ENCODE data around the gene RAB2B. TPM values are rescaled to one million over a fixed set of nuclear protein-coding genes. Genes with fewer than 3 reads are reported as not detected.

The RAB2B gene
- total RNA-seq, 3 donors from 2014 or later, result 18.9 to 29.1 (median 19.1) TPM

GRCh38 chr14:21509432-21510143 lies 32.8 kb upstream of the RAB2B start:
- DNase-seq (no peak), ATAC-seq (no peak)
- Histone ChIP-seq H3K4me1 (ENCODE audit: low read depth) (peaks cover 16% of the 10 kb centered on the region), H3K9me3 (no peaks in the 10 kb centered on the region), H3K4me3 (no peak overlapping the region), H3K36me3 (ENCODE audit: low read depth) (no peaks in the 10 kb centered on the region)
- no peak for TF ChIP-seq CTCF (IDR thresholded peaks at IDR 0.05)
- intact Hi-C loops (cut with DNase I, micrococcal nuclease), result no loop called here

- Histone ChIP-seq H3K36me3 (ENCODE audit: low read depth) (no peaks in the 10 kb centered on the region), H3K4me3 (no peak overlapping the region), H3K9me3 (no peaks in the 10 kb centered on the region), H3K4me1 (ENCODE audit: low read depth) (peaks cover 16% of the 10 kb centered on the region)
- intact Hi-C loops (cut with DNase I, micrococcal nuclease), result no loop called here
- no peak for DNase-seq
- ATAC-seq, result no peak
- TF ChIP-seq CTCF (IDR thresholded peaks at IDR 0.05), result no peak
Measured at GRCh38 chr14:21506557-21506956, 29.8 kb upstream of the RAB2B start.

GRCh38 chr14:21505012-21505553 lies 28.3 kb upstream of the RAB2B start:
- no peak for DNase-seq
- no peaks in the 10 kb centered on the region for H3K9me3 ChIP-seq
- no peak for TF ChIP-seq CTCF (IDR thresholded peaks at IDR 0.05)
- no peak overlapping the region for H3K4me3 ChIP-seq
- no peak for ATAC-seq
- H3K36me3 ChIP-seq (ENCODE audit: low read depth), result no peaks in the 10 kb centered on the region
- intact Hi-C loops (cut with DNase I, micrococcal nuclease), result no loop called here
- peaks cover 14% of the 10 kb centered on the region for H3K4me1 ChIP-seq (ENCODE audit: low read depth)

- ATAC-seq (no peak), DNase-seq (no peak)
- Histone ChIP-seq H3K4me3 (no peak overlapping the region), H3K9me3 (no peaks in the 10 kb centered on the region), H3K4me1 (ENCODE audit: low read depth) (no peaks in the 10 kb centered on the region), H3K36me3 (ENCODE audit: low read depth) (no peaks in the 10 kb centered on the region)
- TF ChIP-seq CTCF (IDR thresholded peaks at IDR 0.05), result no peak
- intact Hi-C loops (cut with DNase I, micrococcal nuclease), result no loop called here
Measured at GRCh38 chr14:21503376-21503775, 26.6 kb upstream of the RAB2B start.

GRCh38 chr14:21501568-21501967 lies 24.8 kb upstream of the RAB2B start:
- H3K4me1 ChIP-seq (ENCODE audit: low read depth), result no peaks in the 10 kb centered on the region
- DNase-seq (no peak), ATAC-seq (no peak)
- no peaks in the 10 kb centered on the region for H3K36me3 ChIP-seq (ENCODE audit: low read depth)
- H3K9me3 ChIP-seq, result no peaks in the 10 kb centered on the region
- no peak overlapping the region for H3K4me3 ChIP-seq
- intact Hi-C loops (cut with DNase I, micrococcal nuclease), result no loop called here
- TF ChIP-seq CTCF (IDR thresholded peaks at IDR 0.05), result no peak

Measured in mucosa of descending colon (tissue), 3 donors.